Measurements from ENCODE around the gene NTRK2. TPM values are rescaled to one million over a fixed set of nuclear protein-coding genes. Genes with fewer than 3 reads are reported as not detected.

Gene NTRK2
- total and polyA plus RNA-seq, 10 of the 15 experiments (the other 5 are each of a cell fraction or from before 2014, with no cell fraction given), result 0.42 to 4.6 (median 0.65) TPM

DNA sequence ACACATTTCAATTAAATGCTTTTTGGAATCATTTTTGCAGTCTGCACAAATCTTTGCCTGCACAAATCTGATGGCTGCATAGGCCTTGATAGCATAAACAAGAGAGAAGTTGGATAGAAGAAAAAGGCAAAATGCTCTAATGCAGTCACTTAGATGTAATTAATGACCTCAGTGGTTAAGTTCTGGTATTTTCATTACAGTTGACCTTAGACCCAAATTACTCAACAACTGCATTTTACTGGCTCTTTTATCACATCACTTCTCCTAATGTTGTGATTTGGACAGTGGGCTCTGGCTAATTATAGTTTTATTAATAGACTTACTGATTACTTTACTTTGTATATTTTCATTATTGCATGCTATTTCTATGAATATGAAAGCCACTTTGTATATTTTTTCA lies 34.3 kb downstream of the NTRK2 start (continued):
- no peak for TF ChIP-seq YY1 (IDR thresholded peaks at IDR 0.05; ENCODE audit: low read depth, low read length)
- TF ChIP-seq, protein P1, sequence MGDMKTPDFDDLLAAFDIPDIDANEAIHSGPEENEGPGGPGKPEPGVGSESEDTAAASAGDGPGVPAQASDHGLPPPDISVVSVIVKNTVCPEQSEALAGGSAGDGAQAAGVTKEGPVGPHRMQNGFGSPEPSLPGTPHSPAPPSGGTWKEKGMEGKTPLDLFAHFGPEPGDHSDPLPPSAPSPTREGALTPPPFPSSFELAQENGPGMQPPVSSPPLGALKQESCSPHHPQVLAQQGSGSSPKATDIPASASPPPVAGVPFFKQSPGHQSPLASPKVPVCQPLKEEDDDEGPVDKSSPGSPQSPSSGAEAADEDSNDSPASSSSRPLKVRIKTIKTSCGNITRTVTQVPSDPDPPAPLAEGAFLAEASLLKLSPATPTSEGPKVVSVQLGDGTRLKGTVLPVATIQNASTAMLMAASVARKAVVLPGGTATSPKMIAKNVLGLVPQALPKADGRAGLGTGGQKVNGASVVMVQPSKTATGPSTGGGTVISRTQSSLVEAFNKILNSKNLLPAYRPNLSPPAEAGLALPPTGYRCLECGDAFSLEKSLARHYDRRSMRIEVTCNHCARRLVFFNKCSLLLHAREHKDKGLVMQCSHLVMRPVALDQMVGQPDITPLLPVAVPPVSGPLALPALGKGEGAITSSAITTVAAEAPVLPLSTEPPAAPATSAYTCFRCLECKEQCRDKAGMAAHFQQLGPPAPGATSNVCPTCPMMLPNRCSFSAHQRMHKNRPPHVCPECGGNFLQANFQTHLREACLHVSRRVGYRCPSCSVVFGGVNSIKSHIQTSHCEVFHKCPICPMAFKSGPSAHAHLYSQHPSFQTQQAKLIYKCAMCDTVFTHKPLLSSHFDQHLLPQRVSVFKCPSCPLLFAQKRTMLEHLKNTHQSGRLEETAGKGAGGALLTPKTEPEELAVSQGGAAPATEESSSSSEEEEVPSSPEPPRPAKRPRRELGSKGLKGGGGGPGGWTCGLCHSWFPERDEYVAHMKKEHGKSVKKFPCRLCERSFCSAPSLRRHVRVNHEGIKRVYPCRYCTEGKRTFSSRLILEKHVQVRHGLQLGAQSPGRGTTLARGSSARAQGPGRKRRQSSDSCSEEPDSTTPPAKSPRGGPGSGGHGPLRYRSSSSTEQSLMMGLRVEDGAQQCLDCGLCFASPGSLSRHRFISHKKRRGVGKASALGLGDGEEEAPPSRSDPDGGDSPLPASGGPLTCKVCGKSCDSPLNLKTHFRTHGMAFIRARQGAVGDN (IDR thresholded peaks at IDR 0.05), result no peak
- no peak for TF ChIP-seq RUNX3 (IDR thresholded peaks at IDR 0.05; ENCODE audit: low read length)
- TF ChIP-seq, protein P2, sequence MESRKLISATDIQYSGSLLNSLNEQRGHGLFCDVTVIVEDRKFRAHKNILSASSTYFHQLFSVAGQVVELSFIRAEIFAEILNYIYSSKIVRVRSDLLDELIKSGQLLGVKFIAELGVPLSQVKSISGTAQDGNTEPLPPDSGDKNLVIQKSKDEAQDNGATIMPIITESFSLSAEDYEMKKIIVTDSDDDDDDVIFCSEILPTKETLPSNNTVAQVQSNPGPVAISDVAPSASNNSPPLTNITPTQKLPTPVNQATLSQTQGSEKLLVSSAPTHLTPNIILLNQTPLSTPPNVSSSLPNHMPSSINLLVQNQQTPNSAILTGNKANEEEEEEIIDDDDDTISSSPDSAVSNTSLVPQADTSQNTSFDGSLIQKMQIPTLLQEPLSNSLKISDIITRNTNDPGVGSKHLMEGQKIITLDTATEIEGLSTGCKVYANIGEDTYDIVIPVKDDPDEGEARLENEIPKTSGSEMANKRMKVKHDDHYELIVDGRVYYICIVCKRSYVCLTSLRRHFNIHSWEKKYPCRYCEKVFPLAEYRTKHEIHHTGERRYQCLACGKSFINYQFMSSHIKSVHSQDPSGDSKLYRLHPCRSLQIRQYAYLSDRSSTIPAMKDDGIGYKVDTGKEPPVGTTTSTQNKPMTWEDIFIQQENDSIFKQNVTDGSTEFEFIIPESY (IDR thresholded peaks at IDR 0.05), result no peak
- no peak for TF ChIP-seq GATAD2B (conservative IDR thresholded peaks at IDR 0.05; ENCODE audit: low read depth)
- no peak for TF ChIP-seq IRF4 (IDR thresholded peaks at IDR 0.05; ENCODE audit: low read depth, low read length)
- TF ChIP-seq ZNF622 (IDR thresholded peaks at IDR 0.05), result no peak
- no peak for TF ChIP-seq SREBF2 (IDR thresholded peaks at IDR 0.05; ENCODE audit: low read length)
- no peak for TF ChIP-seq IKZF1 (conservative IDR thresholded peaks at IDR 0.05)
- no peak for TF ChIP-seq RAD21 (IDR thresholded peaks at IDR 0.05; ENCODE audit: insufficient read depth, low read depth, low read length)
